Activated T-helper 17 cell treated with anti-CD3 and anti-CD28 coated beads, Interleukin-2, amount 50 U/mL, for 72 hours (primary cell): Measurements from ENCODE around the gene SOD2. TPM values are rescaled to one million over a fixed set of nuclear protein-coding genes. Genes with fewer than 3 reads are reported as not detected.
"Not testable (repeated sequence)": the region's sequence is repeated elsewhere in the genome, so short reads cannot be mapped to it uniquely, and the experiment has no call there.

Experiments used
- ATAC-seq: fragments of 150-1000 bp; cut with Tn5 transposase; replicated peaks from 2 replicates; pipeline ENCODE4 v1.10.0; 2021; ENCODE audit warnings: mild to moderate bottlenecking, moderate library complexity
- H3K27ac Mint-ChIP-seq: one replicate; pipeline ENCODE4 v1.8.0; 2022; ENCODE audit warnings: mixed read lengths
- H3K27me3 Mint-ChIP-seq: one replicate; pipeline ENCODE4 v1.8.0; 2022; ENCODE audit warnings: mixed read lengths
- H3K36me3 Mint-ChIP-seq: one replicate; pipeline ENCODE4 v1.8.0; 2022; ENCODE audit warnings: low read depth, mild to moderate bottlenecking, mixed read lengths
- H3K4me1 Mint-ChIP-seq: one replicate; pipeline ENCODE4 v1.8.0; 2022; ENCODE audit warnings: mixed read lengths
- H3K4me3 Mint-ChIP-seq: one replicate; pipeline ENCODE4 v1.8.0; 2022; ENCODE audit warnings: mild to moderate bottlenecking, mixed read lengths
- H3K9me3 Mint-ChIP-seq: one replicate; pipeline ENCODE4 v1.8.0; 2022; ENCODE audit warnings: mixed read lengths
- total RNA-seq, 2 donors: library from RNA; stranded (reverse); gene quantifications; one replicate each; pipeline ENCODE4 v1.2.3, GENCODE V29; 2022

SOD2 gene
- total RNA-seq, 2 donors from 2014 or later, result 110 to 112 TPM

GRCh38 chr6:159682295-159682694 is 10.7 kb downstream of the SOD2 start:
- ATAC-seq, result peak; percentile 31
- no peak overlapping the region for H3K27ac Mint-ChIP-seq
- no peaks in the 10 kb centered on the region for H3K27me3 Mint-ChIP-seq
- H3K4me1 Mint-ChIP-seq, result peaks cover 15% of the 10 kb centered on the region
- H3K9me3 Mint-ChIP-seq, result no peaks in the 10 kb centered on the region
- no peak overlapping the region for H3K4me3 Mint-ChIP-seq
- H3K36me3 Mint-ChIP-seq, result peaks cover 94% of the 10 kb centered on the region

DNA sequence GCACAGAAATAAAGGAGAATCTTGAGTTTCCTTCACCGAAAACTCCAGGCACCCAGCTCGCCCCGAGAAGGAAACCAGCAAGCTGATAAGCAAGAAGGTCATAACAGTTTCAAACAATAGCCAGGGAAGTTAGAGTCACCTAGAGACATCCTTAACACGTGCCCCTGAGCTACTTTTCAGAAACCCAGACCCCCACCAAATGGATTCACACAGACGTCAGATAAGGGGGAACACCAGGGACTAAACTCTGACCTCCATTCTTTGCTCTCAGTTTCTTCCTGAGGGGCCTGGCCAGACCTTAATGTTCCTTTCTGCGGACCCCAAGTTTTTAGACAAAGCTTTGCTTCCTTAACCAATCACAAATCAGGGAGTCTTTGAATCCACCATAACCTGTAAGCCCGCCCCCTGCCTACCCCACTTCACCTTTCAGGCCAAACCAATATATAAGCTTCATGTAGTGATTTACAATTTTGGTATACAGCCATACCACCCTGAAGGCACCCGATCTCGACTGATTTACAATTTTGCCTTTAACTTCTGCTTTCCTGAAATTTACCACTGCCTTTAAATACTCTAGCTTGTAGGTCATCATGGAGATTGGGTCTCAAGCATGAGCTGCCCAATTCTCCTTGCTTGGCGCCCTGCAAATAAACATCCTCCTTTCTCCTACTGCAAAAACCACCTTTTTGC is 11.7 kb downstream of the SOD2 start:
- Mint-ChIP-seq H3K27ac (no peak overlapping the region), H3K36me3 (peaks cover 90% of the 10 kb centered on the region), H3K9me3 (no peaks in the 10 kb centered on the region), H3K27me3 (no peaks in the 10 kb centered on the region), H3K4me3 (no peak overlapping the region), H3K4me1 (peaks cover 9% of the 10 kb centered on the region)
- no peak for ATAC-seq

DNA sequence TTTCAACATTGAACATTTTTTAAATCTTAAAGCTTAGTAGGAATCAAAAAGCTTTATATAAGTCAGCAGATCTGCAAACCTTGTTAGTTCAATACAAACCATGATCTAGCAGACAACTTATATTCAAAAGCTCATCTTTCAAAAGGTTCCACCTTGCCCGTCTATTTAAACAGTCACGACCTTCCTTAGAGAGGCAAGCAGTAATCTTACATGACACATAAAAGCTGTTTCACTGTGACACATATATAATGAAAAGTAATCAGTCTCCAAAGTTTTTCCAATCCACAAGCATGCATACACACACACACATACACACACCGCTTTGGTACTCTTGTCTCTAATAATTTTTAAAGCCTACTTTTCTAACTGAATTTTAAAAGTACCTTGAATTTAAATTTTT is 12.9 kb downstream of the SOD2 start:
- no peaks in the 10 kb centered on the region for H3K9me3 Mint-ChIP-seq
- ATAC-seq, result peak; percentile 74
- peaks cover 84% of the 10 kb centered on the region for H3K36me3 Mint-ChIP-seq
- H3K4me1 Mint-ChIP-seq, result peaks cover 9% of the 10 kb centered on the region
- peak overlapping the region; percentile 47 for H3K4me3 Mint-ChIP-seq
- H3K27me3 Mint-ChIP-seq, result no peaks in the 10 kb centered on the region
- H3K27ac Mint-ChIP-seq, result peak overlapping the region; percentile 90

GRCh38 chr6:159679091-159680077 is 13.7 kb downstream of the SOD2 start:
- peak overlapping the region; percentile 90 for H3K27ac Mint-ChIP-seq
- peaks cover 9% of the 10 kb centered on the region for H3K4me1 Mint-ChIP-seq
- H3K9me3 Mint-ChIP-seq, result no peaks in the 10 kb centered on the region
- peaks cover 77% of the 10 kb centered on the region for H3K36me3 Mint-ChIP-seq
- peak; percentile 85 for ATAC-seq
- peak overlapping the region; percentile 47 for H3K4me3 Mint-ChIP-seq
- H3K27me3 Mint-ChIP-seq, result no peaks in the 10 kb centered on the region

- ATAC-seq, result no peak
Observed at GRCh38 chr6:159678574-159678973, 14.5 kb downstream of the SOD2 start.

GRCh38 chr6:159677506-159678165 is 15.4 kb downstream of the SOD2 start:
- H3K36me3 Mint-ChIP-seq, result peaks cover 71% of the 10 kb centered on the region
- H3K4me3 Mint-ChIP-seq, result no peak overlapping the region
- no peaks in the 10 kb centered on the region for H3K9me3 Mint-ChIP-seq

More at GRCh38 chr6:159678574-159678973, 14.5 kb downstream of the SOD2 start:
- Mint-ChIP-seq H3K27me3 (no peaks in the 10 kb centered on the region), H3K4me1 (peaks cover 11% of the 10 kb centered on the region), H3K9me3 (no peaks in the 10 kb centered on the region), H3K27ac (no peak overlapping the region), H3K4me3 (no peak overlapping the region), H3K36me3 (peaks cover 71% of the 10 kb centered on the region)

DNA sequence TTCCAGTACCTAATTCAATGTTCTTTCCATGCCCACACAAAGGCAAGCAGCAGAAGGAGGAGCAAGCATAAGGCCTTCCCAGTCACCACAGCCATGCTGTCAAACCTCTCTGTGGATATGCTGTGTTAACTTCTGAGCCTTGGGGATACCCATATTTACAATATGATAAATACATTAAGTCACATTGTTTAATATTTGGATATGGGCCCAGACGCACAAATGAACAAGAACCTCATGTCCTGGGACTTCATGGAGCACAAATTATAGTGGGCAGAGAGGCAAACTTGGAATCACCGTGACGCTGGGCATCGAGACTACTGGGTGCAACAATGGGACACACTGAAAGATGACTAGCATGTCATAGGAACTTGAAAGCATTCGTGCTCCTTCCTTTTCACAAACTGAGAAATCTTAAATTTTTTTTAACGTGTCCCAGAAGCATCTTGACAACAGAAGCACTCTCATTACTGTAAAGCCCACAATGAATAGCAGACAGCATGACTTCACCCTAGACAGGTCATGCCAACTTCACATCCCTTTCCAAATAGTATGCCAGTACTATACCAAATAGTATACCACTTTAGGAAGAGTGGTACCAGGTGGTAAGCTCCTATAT is 16.0 kb downstream of the SOD2 start:
- peaks cover 69% of the 10 kb centered on the region for H3K36me3 Mint-ChIP-seq
- H3K27ac Mint-ChIP-seq, result no peak overlapping the region
- no peaks in the 10 kb centered on the region for H3K27me3 Mint-ChIP-seq
- H3K9me3 Mint-ChIP-seq, result no peaks in the 10 kb centered on the region
- H3K4me1 Mint-ChIP-seq, result peaks cover 16% of the 10 kb centered on the region
- no peak overlapping the region for H3K4me3 Mint-ChIP-seq
- no peak for ATAC-seq

More at GRCh38 chr6:159677506-159678165, 15.4 kb downstream of the SOD2 start:
- H3K27me3 Mint-ChIP-seq, result no peaks in the 10 kb centered on the region
- peaks cover 16% of the 10 kb centered on the region for H3K4me1 Mint-ChIP-seq
- ATAC-seq, result no peak
- H3K27ac Mint-ChIP-seq, result no peak overlapping the region

- H3K27ac Mint-ChIP-seq, H3K9me3 Mint-ChIP-seq, H3K27me3 Mint-ChIP-seq, ATAC-seq, H3K4me3 Mint-ChIP-seq: not testable (repeated sequence)
- H3K4me1 Mint-ChIP-seq, result peaks cover 16% of the 10 kb centered on the region
- peaks cover 69% of the 10 kb centered on the region for H3K36me3 Mint-ChIP-seq
Observed at GRCh38 chr6:159676236-159676635, 16.8 kb downstream of the SOD2 start.

DNA sequence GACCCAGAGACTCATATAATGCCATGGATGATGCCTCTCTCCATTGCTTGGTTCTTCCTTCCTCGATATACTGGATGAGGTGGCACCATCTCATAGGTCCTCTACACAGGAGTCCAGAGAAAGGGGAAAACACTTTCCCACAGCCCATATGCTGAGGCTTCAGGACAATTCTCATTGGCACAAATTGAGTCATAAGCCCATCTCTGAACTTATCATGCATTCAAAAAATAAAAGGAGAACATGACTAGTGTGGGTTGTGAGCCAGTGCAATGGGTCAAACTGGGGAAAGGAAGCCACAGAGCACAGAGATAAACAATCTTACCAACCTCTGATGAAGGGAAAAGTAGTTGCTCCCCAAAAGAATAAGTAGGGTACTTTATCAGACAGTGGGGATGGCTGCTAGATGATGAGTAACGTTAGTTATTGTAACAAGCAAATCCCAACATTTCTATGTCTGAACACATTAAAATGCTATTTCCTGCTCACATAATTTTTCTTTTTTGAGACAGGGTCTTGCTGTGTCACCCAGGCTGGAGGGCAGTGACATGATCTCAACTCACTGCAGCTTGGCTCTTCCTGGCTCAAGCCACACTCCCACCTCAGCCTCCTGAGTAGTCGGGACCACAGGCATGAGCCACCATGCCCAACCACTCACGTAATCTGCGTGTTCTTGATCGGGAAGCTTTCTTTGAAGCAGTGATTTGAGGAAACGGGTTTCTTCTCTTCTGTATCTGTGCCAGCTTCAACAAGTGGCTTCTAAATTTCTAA is 27.0 kb downstream of the SOD2 start:
- Mint-ChIP-seq H3K36me3 (peaks cover 11% of the 10 kb centered on the region), H3K9me3 (no peaks in the 10 kb centered on the region), H3K4me3 (no peak overlapping the region), H3K27me3 (no peaks in the 10 kb centered on the region), H3K4me1 (no peaks in the 10 kb centered on the region), H3K27ac (no peak overlapping the region)
- ATAC-seq, result peak; percentile 54

DNA sequence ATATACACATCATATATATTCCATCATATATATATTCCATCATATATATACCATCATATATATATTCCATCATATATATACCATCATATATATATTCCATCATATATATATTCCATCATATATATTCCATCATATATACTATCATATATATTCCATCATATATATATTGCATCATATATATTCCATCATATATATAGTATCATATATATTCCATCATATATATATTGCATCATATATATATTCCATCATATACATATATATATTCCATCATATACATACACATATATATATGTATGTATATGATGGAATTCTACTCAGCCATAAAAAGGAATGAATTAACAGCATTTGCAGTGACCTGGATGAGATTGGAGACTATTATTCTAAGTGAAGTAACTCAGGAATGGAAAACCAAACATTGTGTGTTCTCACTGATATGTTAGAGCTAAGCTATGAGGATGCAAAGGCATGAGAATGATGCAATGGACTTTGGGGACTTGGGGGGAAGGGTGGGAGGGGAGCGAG is 29.6 kb downstream of the SOD2 start:
- not testable (repeated sequence) for H3K4me1 Mint-ChIP-seq, ATAC-seq, H3K36me3 Mint-ChIP-seq, H3K9me3 Mint-ChIP-seq, H3K4me3 Mint-ChIP-seq, H3K27me3 Mint-ChIP-seq, H3K27ac Mint-ChIP-seq

DNA sequence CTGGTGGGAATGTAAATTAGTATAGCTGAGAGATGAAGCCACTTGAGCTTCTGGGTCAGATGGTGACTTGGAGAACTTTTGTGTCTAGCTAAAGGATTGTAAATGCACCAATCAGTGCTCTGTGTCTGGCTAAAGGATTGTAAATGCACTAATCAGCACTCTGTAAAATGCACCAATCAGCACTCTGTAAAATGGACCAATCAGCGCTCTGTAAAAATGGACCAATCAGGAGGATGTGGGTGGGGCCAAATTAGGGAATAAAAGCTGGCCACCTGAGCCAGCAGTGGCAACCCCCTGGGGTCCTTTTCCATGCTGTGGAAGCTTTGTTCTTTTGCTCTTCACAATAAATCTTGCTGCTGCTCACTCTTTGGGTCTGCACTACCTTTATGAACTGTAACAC is 31.1 kb downstream of the SOD2 start:
- not testable (repeated sequence) for ATAC-seq, H3K27ac Mint-ChIP-seq, H3K4me3 Mint-ChIP-seq, H3K36me3 Mint-ChIP-seq, H3K9me3 Mint-ChIP-seq, H3K4me1 Mint-ChIP-seq, H3K27me3 Mint-ChIP-seq

DNA sequence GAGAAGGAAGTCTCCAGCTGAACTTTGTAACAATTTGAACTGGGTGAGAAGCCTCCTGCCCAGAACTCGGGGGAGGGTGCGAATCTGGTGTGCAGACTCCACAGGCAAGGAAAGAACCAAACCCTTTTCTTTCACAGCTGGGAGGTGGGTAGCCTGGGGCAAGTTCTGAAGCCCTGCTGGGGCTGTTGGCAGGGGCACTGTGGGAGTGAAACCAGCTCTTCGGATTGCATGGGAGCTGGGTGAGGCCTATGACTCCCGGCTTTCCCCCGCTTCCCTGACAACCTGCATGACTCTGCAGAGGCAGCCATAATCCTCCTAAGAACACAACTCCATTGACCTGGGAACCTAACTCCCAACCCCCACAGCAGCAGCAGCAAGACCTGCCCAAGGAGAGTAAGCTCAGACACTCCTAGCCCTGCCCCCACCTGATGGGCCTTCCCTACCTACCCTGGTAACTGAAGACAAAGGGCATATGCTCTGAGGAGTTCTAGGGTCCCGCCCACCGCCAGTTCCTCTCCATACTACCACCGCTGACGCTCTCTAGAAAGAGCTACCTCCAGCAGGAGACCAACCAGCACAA is 37.5 kb downstream of the SOD2 start:
- H3K4me1 Mint-ChIP-seq, result no peaks in the 10 kb centered on the region
- ATAC-seq, result no peak
- no peak overlapping the region for H3K27ac Mint-ChIP-seq
- H3K27me3 Mint-ChIP-seq, result no peaks in the 10 kb centered on the region
- H3K36me3 Mint-ChIP-seq, result no peaks in the 10 kb centered on the region
- no peaks in the 10 kb centered on the region for H3K9me3 Mint-ChIP-seq
- no peak overlapping the region for H3K4me3 Mint-ChIP-seq

DNA sequence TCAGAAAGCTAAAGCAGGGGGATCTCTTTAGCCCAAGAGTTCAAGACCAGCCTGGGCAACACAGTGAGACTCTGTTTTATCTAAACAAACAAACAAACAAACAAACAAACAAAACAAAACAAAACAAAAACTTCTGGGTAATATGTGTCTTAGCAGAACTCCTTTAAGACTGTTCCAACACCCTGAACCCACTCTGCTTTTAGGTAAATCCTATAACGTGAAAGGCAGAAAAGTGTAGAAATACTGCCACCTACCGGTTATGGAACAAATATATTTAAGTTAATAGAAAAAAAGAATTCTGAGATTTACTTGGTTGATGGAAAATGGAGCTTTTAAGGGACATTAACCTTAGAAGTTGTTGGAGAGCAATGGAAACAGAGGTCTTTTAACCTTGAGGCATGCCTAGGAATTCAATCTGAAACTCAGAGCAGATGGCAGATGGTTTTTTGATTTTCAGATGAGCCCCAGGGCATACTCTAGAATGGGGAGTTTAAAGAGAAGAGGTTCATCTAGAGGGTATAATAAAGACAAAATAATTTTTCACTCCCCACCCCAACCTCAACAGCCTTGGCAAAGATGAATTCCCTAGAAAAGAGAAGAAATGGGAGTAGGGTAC is 38.5 kb downstream of the SOD2 start:
- Mint-ChIP-seq H3K36me3 (no peaks in the 10 kb centered on the region), H3K4me1 (no peaks in the 10 kb centered on the region), H3K27ac (no peak overlapping the region), H3K27me3 (no peaks in the 10 kb centered on the region), H3K4me3 (no peak overlapping the region), H3K9me3 (no peaks in the 10 kb centered on the region)
- ATAC-seq, result no peak
